ENCODE data around the gene LPO.

- no peak for TF ChIP-seq POLR2A (IDR thresholded peaks at IDR 0.05)
- TF ChIP-seq, protein P1, sequence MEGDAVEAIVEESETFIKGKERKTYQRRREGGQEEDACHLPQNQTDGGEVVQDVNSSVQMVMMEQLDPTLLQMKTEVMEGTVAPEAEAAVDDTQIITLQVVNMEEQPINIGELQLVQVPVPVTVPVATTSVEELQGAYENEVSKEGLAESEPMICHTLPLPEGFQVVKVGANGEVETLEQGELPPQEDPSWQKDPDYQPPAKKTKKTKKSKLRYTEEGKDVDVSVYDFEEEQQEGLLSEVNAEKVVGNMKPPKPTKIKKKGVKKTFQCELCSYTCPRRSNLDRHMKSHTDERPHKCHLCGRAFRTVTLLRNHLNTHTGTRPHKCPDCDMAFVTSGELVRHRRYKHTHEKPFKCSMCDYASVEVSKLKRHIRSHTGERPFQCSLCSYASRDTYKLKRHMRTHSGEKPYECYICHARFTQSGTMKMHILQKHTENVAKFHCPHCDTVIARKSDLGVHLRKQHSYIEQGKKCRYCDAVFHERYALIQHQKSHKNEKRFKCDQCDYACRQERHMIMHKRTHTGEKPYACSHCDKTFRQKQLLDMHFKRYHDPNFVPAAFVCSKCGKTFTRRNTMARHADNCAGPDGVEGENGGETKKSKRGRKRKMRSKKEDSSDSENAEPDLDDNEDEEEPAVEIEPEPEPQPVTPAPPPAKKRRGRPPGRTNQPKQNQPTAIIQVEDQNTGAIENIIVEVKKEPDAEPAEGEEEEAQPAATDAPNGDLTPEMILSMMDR (IDR thresholded peaks at IDR 0.05): no peak
Observed at GRCh38 chr17:58233543-58233942, 4.8 kb upstream of the LPO start.

Data from lower leg skin (tissue), 3 donors.